ENCODE results near the gene ADH7.

- no peak for TF ChIP-seq EZH2 (IDR thresholded peaks at IDR 0.05; ENCODE audit: insufficient read depth, poor library complexity, severe bottlenecking)
- no peak for TF ChIP-seq EZH2phosphoT487 (IDR thresholded peaks at IDR 0.05; ENCODE audit: insufficient read depth, low read depth)
Observed at GRCh38 chr4:99402765-99403164, 32.4 kb downstream of the ADH7 start.

Data from GM23248 (cell line).